ENCODE data around the gene SBNO2. TPM values are rescaled to one million over a fixed set of nuclear protein-coding genes. Genes with fewer than 3 reads are reported as not detected.
"Not testable (repeated sequence)": the region's sequence is repeated elsewhere in the genome, so short reads cannot be mapped to it uniquely, and the experiment has no call there.

The SBNO2 gene
- total RNA-seq, 1 experiment from 2014 or later = 46.3 TPM

GRCh38 chr19:1129084-1129483, 45.0 kb downstream of the SBNO2 start:
- no CpG with 5 or more reads among the region's 7 CpGs for WGBS (ENCODE audit: extremely low coverage, insufficient read length, low lambda C conversion rate)
- H3K9ac ChIP-seq (ENCODE audit: extremely low read depth, insufficient read length, low read length); H2AFZ ChIP-seq (ENCODE audit: low read length); H3K27me3 ChIP-seq (ENCODE audit: insufficient read depth, low read length); H2BK12ac ChIP-seq (ENCODE audit: insufficient read length, low read depth, low read length); H2BK20ac ChIP-seq (ENCODE audit: low read depth, low read length, poor library complexity, severe bottlenecking); H3K23me2 ChIP-seq (ENCODE audit: insufficient read length, low read depth, low read length, poor library complexity, severe bottlenecking); H4K5ac ChIP-seq (ENCODE audit: insufficient read length, low read depth, low read length); H3K14ac ChIP-seq (ENCODE audit: insufficient read depth, low read length); H2BK120ac ChIP-seq (ENCODE audit: low read depth, low read length, poor library complexity, severe bottlenecking); H3K4me1 ChIP-seq (ENCODE audit: insufficient read depth, low read length); H3K79me2 ChIP-seq (ENCODE audit: insufficient read depth, low read length); H4K20me1 ChIP-seq (ENCODE audit: control insufficient read depth, insufficient read depth, insufficient read length); DNase-seq; H3K18ac ChIP-seq (ENCODE audit: insufficient read length, low read depth, low read length); H3T11ph ChIP-seq (ENCODE audit: low read length); H3K4ac ChIP-seq (ENCODE audit: low read depth, low read length); H4K8ac ChIP-seq (replicated peaks; ENCODE audit: insufficient read length, low read depth, low read length); H3K9me3 ChIP-seq (ENCODE audit: control insufficient read depth, low read depth, low read length); H4K91ac ChIP-seq (ENCODE audit: insufficient read length, low read depth, low read length); H3K27ac Mint-ChIP-seq; H3K27ac ChIP-seq (ENCODE audit: insufficient read length, low read depth, low read length); H3K4me2 ChIP-seq (ENCODE audit: insufficient read depth, insufficient read length, low read length); H3K56ac ChIP-seq (ENCODE audit: insufficient read length, low read depth, low read length); H2BK15ac ChIP-seq (ENCODE audit: low read depth, low read length); H3K4me3 Mint-ChIP-seq; H2AK5ac ChIP-seq (ENCODE audit: insufficient read length, low read length); H2BK5ac ChIP-seq (ENCODE audit: insufficient read length, low read length); H3K23ac ChIP-seq (ENCODE audit: insufficient read length, low read depth, low read length); H3K4me1 Mint-ChIP-seq; H3K79me1 ChIP-seq (ENCODE audit: insufficient read depth, low read depth, low read length, poor library complexity, severe bottlenecking); H3K27me3 Mint-ChIP-seq (ENCODE audit: low read depth); H3K9me3 Mint-ChIP-seq: not testable (repeated sequence)
- H3K36me3 Mint-ChIP-seq (ENCODE audit: insufficient read depth in 1 of 3, low read depth in 3 of 3) = peaks cover 0 to 18% (median 18%) of the 10 kb centered on the region in 3 experiments; a peak in 5 of 7 replicates
- 0 out of 3 replicates have a peak, but pooled peaks have one; percentile 18 for TF ChIP-seq CTCF (conservative IDR thresholded peaks at IDR 0.05)
